ENCODE results near the gene RNF146.
"Not testable (repeated sequence)": the region's sequence is repeated elsewhere in the genome, so short reads cannot be mapped to it uniquely, and the experiment has no call there.

The RNF146 gene

GRCh38 chr6:127298475-127298874, 31.8 kb downstream of the RNF146 start:
- no peak for TF ChIP-seq GATA1 (IDR thresholded peaks at IDR 0.05; ENCODE audit: low read depth, low read length)
- TF ChIP-seq POLR2A (IDR thresholded peaks at IDR 0.05; ENCODE audit: low read length): no peak
- DNase-seq: no peak

GRCh38 chr6:127299522-127300240, 33.0 kb downstream of the RNF146 start:
- TF ChIP-seq GATA1 (IDR thresholded peaks at IDR 0.05; ENCODE audit: low read depth, low read length) (no peak), POLR2A (IDR thresholded peaks at IDR 0.05; ENCODE audit: low read length) (no peak)
- no peak for DNase-seq

- DNase-seq: no peak
- TF ChIP-seq POLR2A (IDR thresholded peaks at IDR 0.05; ENCODE audit: low read length) (no peak), GATA1 (IDR thresholded peaks at IDR 0.05; ENCODE audit: low read depth, low read length) (no peak)
These were observed 33.7 kb downstream of the RNF146 start for GRCh38 chr6:127300411-127300810.

- TF ChIP-seq POLR2A (IDR thresholded peaks at IDR 0.05; ENCODE audit: low read length) (no peak), GATA1 (IDR thresholded peaks at IDR 0.05; ENCODE audit: low read depth, low read length) (no peak)
These were observed 34.6 kb downstream of the RNF146 start for GRCh38 chr6:127301199-127301700.

GRCh38 chr6:127302728-127303660, 36.3 kb downstream of the RNF146 start:
- no peak for TF ChIP-seq GATA1 (IDR thresholded peaks at IDR 0.05; ENCODE audit: low read depth, low read length)
- TF ChIP-seq POLR2A (IDR thresholded peaks at IDR 0.05; ENCODE audit: low read length): no peak
- peak; percentile 33 to 58 for DNase-seq

More at GRCh38 chr6:127301199-127301700, 34.6 kb downstream of the RNF146 start:
- DNase-seq: no peak

GRCh38 chr6:127303917-127304316, 37.3 kb downstream of the RNF146 start:
- DNase-seq: no peak
- no peak for TF ChIP-seq GATA1 (IDR thresholded peaks at IDR 0.05; ENCODE audit: low read depth, low read length)
- TF ChIP-seq POLR2A (IDR thresholded peaks at IDR 0.05; ENCODE audit: low read length): no peak

GRCh38 chr6:127305741-127306140, 39.1 kb downstream of the RNF146 start:
- TF ChIP-seq POLR2A (IDR thresholded peaks at IDR 0.05; ENCODE audit: low read length) (no peak), GATA1 (IDR thresholded peaks at IDR 0.05; ENCODE audit: low read depth, low read length) (no peak)
- DNase-seq: no peak

- no peak for DNase-seq
- TF ChIP-seq GATA1 (IDR thresholded peaks at IDR 0.05; ENCODE audit: low read depth, low read length) (no peak), POLR2A (IDR thresholded peaks at IDR 0.05; ENCODE audit: low read length) (no peak)
These were observed 50.9 kb downstream of the RNF146 start for GRCh38 chr6:127317388-127318128.

GRCh38 chr6:127319686-127320085, 53.0 kb downstream of the RNF146 start:
- no peak for DNase-seq
- TF ChIP-seq POLR2A (IDR thresholded peaks at IDR 0.05; ENCODE audit: low read length): no peak
- TF ChIP-seq GATA1 (IDR thresholded peaks at IDR 0.05; ENCODE audit: low read depth, low read length): no peak

- TF ChIP-seq GATA1 (IDR thresholded peaks at IDR 0.05; ENCODE audit: low read depth, low read length) (no peak), POLR2A (IDR thresholded peaks at IDR 0.05; ENCODE audit: low read length) (no peak)
- DNase-seq: no peak
These were observed 61.5 kb downstream of the RNF146 start for GRCh38 chr6:127328043-127328609.

- not testable (repeated sequence) for DNase-seq
These were observed 64.6 kb downstream of the RNF146 start for GRCh38 chr6:127331256-127331655.

GRCh38 chr6:127332383-127332961, 65.8 kb downstream of the RNF146 start:
- TF ChIP-seq GATA1 (IDR thresholded peaks at IDR 0.05; ENCODE audit: low read depth, low read length): no peak
- no peak for TF ChIP-seq POLR2A (IDR thresholded peaks at IDR 0.05; ENCODE audit: low read length)
- no peak for DNase-seq
